GM19043 (cell line): ENCODE measurements around the gene GLIS1.

Source experiments
- ATAC-seq: cut with Tn5 transposase; IDR thresholded peaks from one replicate; pipeline ENCODE4 v1.9.1; 2021; ENCODE audit warnings: low read depth; ENCODE audit not compliant: unreplicated experiment

The GLIS1 gene

GRCh38 chr1:53681977-53682685, 56.8 kb downstream of the GLIS1 start:
- no peak for ATAC-seq

DNA sequence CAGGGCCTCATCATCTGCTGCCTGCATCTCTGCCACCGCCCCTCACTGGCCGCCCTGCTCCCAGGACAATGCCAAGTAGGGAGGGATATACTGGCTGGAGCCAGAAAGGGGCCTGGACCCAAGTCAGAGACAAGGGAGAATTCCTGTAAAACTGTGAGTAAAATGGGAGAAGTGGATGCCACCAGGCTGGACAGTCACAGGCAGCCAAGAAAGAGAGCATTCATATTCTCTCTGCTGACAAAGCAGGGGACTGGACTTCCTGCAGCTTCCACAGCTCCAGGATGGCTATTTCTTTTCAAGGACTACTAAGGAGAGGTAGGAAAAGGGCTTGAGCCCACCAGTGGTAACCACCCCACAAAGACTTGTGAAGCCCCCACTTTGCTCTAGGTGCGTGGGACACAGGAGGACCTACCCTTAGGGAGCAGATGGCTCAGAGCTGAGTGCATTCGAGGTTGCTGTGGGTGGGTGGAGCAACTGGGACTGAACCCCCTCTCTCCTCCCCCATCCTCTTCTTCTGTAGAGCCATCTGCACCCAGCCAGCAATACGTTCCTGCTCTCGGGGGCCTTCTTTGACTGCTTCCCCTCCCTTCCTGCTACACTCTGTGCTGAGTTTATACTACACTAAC, 57.5 kb downstream of the GLIS1 start:
- ATAC-seq: no peak

DNA sequence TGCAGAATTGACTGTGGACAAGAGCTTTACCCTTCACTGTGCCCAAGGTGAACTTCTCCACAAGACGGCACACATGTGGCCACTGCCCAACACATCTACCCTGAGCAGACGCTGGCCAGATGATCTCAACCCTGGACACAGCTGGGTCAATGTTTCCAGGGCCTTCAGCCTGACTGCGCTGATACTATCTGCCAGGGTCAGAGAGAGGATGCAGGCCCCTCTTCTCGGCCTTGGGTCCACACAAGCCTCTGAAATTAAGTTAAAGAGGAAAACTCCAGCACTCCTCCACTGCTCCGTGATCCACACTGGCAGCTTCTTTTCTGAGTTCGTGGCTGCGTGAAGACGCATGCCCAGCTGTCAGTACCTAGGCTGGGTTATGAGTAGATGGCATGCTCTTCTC, 58.1 kb downstream of the GLIS1 start:
- ATAC-seq: no peak

- ATAC-seq: no peak
Observed at GRCh38 chr1:53678938-53679825, 59.8 kb downstream of the GLIS1 start.

- ATAC-seq: no peak
Observed at GRCh38 chr1:53678507-53678906, 60.5 kb downstream of the GLIS1 start.

DNA sequence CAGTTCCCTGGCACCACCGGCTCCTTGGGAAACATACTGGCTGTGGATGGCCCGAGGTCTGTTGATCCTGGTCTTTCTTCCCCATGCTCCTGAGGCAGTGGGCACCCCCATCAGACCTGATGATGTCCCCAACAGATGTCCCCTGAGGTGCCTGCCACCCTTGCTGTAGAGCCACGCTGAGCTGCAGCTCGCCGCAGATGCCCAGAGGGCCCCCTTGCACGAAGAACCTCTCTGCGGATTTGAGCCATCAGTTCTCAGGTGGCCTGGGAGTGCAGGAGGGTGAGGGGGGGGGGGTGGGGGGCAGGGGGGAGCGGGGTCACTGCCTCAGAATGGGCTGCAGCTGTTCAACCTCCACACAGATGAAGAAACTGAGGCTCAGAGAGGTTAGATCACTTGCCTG, 60.9 kb downstream of the GLIS1 start:
- no peak for ATAC-seq

GRCh38 chr1:53677486-53677885, 61.5 kb downstream of the GLIS1 start:
- ATAC-seq: no peak

GRCh38 chr1:53672785-53673184, 66.2 kb downstream of the GLIS1 start:
- no peak for ATAC-seq

- no peak for ATAC-seq
Observed at GRCh38 chr1:53672243-53672642, 66.7 kb downstream of the GLIS1 start.

DNA sequence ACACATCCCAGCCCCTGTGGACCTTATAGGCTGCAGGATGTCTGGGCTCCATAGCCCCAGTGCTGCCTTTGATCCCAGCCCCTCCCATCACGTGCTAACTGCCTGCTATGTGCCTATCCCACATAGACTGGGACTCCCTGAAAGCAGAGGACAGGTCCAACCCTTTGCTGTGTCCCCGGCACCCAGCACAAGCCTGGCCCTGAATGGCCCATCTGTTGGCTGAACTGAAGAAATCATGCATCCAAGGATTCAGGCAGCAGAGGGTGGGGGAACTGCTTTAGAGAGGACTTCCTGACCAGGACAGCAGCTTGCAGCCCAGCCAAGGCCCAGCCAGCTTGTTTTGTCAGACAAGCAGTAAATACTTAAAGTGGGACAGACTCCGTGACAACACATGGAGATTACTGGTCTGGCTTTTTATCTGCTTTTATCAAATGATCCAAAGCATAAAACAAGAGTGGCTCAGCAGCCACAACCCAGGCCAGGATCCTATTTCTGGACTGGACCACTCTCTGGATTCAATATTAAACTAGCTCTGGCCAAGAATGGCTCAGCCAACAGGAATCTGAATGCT, 69.3 kb downstream of the GLIS1 start:
- ATAC-seq: no peak

DNA sequence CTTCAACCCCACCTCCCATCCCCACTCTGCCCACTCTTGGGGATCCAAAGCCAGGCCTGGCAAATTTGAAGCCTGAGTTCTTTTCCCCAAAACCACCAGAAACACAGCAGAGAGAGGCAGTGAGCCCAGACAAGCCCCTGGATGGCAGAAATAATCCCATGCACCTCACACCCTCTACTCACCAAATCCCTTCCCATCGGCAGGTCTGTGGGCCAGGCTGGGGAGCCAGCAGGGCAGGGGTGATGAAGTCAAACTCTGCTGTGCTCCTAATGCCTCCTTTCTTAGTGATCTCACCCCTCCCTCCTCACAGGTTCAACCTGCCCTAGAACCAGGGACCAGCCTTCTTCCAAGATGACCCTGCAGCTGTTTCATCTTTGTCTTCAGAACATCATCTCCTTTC, 72.4 kb downstream of the GLIS1 start:
- no peak for ATAC-seq

- ATAC-seq: no peak
Observed at GRCh38 chr1:53665996-53666395, 73.0 kb downstream of the GLIS1 start.

- no peak for ATAC-seq
Observed at GRCh38 chr1:53663529-53664300, 75.2 kb downstream of the GLIS1 start.

DNA sequence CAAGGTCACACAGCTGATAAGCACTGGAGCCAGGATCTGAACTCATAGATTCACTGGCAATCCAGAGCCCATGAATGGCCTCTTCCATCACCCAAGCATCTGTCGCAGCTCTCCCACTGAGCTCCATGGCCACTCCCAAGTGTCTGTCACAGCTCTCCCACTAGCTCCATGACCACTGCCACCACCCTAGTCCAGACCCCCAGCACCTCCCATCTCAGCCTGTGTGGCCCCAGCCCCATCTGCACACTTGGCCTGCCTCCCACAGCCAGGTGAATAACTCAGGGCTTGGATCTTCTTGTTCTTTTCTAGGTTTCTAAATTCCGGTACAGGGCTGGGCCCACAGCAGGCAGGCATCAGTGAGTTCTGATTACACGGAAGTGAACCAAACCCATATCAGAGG, 76.0 kb downstream of the GLIS1 start:
- ATAC-seq: no peak

GRCh38 chr1:53662169-53662568, 76.8 kb downstream of the GLIS1 start:
- no peak for ATAC-seq

GRCh38 chr1:53661496-53661895, 77.5 kb downstream of the GLIS1 start:
- ATAC-seq: no peak

DNA sequence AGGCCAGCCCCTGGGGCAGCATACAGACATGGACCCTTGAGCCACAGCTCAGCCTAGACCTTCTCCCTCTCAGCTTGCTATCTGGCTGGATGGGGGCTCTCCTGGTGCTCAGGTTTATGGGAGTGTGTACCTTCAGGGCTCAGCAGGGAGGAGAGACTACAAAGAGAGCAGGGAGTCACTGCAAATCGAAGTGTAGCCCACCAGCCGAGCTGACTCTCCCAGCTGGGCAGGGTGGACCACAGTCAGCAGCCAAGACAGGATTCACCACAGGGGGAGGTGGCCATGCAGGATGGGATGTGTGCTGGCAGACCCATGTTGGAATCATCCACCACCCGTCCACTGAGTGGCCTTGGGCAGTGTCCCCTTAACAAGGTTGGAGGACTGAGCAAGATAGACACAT, 78.3 kb downstream of the GLIS1 start:
- no peak for ATAC-seq

DNA sequence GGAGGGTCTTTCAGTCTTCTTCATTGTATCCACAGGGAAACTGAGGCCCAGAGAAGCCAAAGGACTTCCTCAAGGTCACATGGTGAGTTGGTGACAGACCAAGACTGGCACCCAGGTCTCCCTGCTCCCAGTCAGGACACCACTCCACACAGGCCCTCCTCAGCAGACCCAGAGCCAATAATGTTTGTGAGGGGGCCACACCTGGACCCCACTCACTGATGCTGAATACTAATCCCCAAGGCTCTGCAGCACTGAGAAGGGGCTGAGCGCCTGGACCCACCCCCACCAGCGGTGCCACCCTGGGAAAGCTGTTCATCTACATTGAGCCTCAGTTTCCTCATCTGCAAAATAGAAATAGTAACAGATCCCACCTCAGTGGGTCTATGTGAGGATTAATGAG, 79.5 kb downstream of the GLIS1 start:
- no peak for ATAC-seq

GRCh38 chr1:53658489-53659230, 80.3 kb downstream of the GLIS1 start:
- no peak for ATAC-seq

- no peak for ATAC-seq
Observed at GRCh38 chr1:53657891-53658396, 81.0 kb downstream of the GLIS1 start.
